Measurements from ENCODE around the gene LYSMD2.

DNA sequence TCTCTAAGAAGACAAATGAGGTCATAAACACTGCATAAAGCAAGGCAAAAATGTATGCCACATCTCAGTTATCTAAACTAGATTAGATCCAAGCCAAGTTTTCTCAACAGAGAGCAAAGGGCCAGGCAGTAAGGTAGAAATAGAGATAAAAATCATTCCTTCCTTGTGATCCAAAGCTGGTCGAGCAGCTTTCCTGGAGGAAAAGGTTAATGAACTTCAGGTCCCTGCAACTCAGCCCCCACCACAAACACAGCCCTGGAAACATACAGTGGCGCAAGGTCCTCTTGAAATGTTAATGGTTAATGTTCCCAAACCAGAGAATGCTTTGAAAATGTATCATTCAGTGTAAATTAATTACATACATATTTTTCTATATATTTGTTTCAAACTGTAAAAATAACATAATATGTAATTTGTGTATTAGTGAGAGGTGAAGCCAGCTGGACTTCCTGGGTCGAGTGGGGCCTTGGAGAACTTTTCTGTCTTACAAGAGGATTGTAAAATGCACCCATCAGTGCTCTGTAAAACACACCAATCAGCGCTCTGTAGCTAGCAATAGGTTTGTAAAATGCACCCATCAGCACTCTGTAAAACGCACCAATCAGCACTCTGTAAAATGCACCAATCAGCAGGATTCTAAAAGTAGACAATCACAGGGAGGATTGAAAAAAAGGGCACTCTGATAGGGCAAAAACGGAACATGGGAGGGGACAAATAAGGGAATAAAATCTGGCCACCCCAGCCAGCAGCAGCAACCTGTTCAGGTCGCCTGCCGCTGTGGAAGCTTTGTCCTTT is 17.1 kb downstream of the LYSMD2 start:
- TF ChIP-seq, protein P1, sequence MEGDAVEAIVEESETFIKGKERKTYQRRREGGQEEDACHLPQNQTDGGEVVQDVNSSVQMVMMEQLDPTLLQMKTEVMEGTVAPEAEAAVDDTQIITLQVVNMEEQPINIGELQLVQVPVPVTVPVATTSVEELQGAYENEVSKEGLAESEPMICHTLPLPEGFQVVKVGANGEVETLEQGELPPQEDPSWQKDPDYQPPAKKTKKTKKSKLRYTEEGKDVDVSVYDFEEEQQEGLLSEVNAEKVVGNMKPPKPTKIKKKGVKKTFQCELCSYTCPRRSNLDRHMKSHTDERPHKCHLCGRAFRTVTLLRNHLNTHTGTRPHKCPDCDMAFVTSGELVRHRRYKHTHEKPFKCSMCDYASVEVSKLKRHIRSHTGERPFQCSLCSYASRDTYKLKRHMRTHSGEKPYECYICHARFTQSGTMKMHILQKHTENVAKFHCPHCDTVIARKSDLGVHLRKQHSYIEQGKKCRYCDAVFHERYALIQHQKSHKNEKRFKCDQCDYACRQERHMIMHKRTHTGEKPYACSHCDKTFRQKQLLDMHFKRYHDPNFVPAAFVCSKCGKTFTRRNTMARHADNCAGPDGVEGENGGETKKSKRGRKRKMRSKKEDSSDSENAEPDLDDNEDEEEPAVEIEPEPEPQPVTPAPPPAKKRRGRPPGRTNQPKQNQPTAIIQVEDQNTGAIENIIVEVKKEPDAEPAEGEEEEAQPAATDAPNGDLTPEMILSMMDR (conservative IDR thresholded peaks at IDR 0.05; ENCODE audit: low read depth in 2 of 2): no peak
- TF ChIP-seq EZH2 (IDR thresholded peaks at IDR 0.05; ENCODE audit: low read depth, unreplicated experiment): no peak
